HepG2 (cell line): Measurements from ENCODE around the gene SLC8B1.

Source experiments
- BRF2 ChIP-seq: sonication (generic); formaldehyde crosslinking; IDR thresholded peaks from 2 replicates; pipeline ENCODE4 v1.8.1; 2022; ENCODE audit warnings: mild to moderate bottlenecking, missing genetic modification reagents
- CTCF ChIP-seq: sonication (generic); formaldehyde crosslinking; IDR thresholded peaks from 2 replicates; pipeline ENCODE4 v1.5.0; 2020; ENCODE audit warnings: mild to moderate bottlenecking, missing genetic modification reagents, moderate library complexity
- EZH2 ChIP-seq: conservative IDR thresholded peaks from 2 replicates; pipeline ENCODE4 v1.6.1; 2012; ENCODE audit warnings: mild to moderate bottlenecking, low read depth, low read length, moderate library complexity
- HOXA7 ChIP-seq: sonication (generic); formaldehyde crosslinking; IDR thresholded peaks from 2 replicates; pipeline ENCODE4 v1.8.1; 2022; ENCODE audit warnings: mild to moderate bottlenecking, missing genetic modification reagents, moderate library complexity
- SIN3A ChIP-seq: IDR thresholded peaks from 2 replicates; pipeline ENCODE4 v1.6.1; 2011; ENCODE audit warnings: low read depth, mild to moderate bottlenecking, control low read depth, low read length, borderline replicate concordance
- TBL1XR1 ChIP-seq: fragments of 150-350 bp; IDR thresholded peaks from 2 replicates; pipeline ENCODE4 v1.6.1; 2014; ENCODE audit warnings: borderline replicate concordance, low read length; ENCODE audit not compliant: partially characterized antibody
- USF2 ChIP-seq, 2 experiments: sonication (generic) in 1 of 2; formaldehyde crosslinking in 1 of 2; IDR thresholded peaks; 2 replicates each; pipeline versions ENCODE4 v1.5.1 to v1.6.1; 2011 to 2020; ENCODE audit warnings: borderline replicate concordance in 1 of 2, low read depth in 1 of 2, low read length in 1 of 2, mild to moderate bottlenecking in 1 of 2, missing genetic modification reagents in 1 of 2, moderate library complexity in 1 of 2

- TF ChIP-seq TBL1XR1 = no peak
- no peak for TF ChIP-seq BRF2 (CRISPR knock-in tag)
- no peak for TF ChIP-seq SIN3A
- TF ChIP-seq EZH2 = no peak
- no peak for TF ChIP-seq HOXA7 (CRISPR knock-in tag)
- TF ChIP-seq USF2 (IDR thresholded peaks at IDR 0.05; ENCODE audit: low read depth, low read length) = no peak
- TF ChIP-seq USF2 (CRISPR knock-in tag; IDR thresholded peaks at IDR 0.05; ENCODE audit: borderline replicate concordance) = no peak
- TF ChIP-seq CTCF = peak; percentile 60
These were observed 25.2 kb upstream of the SLC8B1 start for GRCh38 chr12:113359939-113360748.
